Activated CD4-positive, alpha-beta T cell treated with anti-CD3 and anti-CD28 coated beads for 36 hours (primary cell): ENCODE measurements around the gene NHLRC1. TPM values are rescaled to one million over a fixed set of nuclear protein-coding genes. Genes with fewer than 3 reads are reported as not detected.
A peak's percentile ranks its signal among the peaks of the same experiment; 100 is the strongest.
"Not testable (repeated sequence)": the region's sequence is repeated elsewhere in the genome, so short reads cannot be mapped to it uniquely, and the experiment has no call there.

ENCODE experiments used
- ATAC-seq: fragments of 200-7000 bp; cut with Tn5 transposase; one replicate; pipeline ENCODE4 v1.10.0; 2021; ENCODE audit warnings: mild to moderate bottlenecking, moderate library complexity
- CTCF ChIA-PET: fragments of 350-600 bp; sonication (Branson Sonifier 250); formaldehyde crosslinking; loops from one replicate; lab custom pipeline; 2021; ENCODE audit warnings: antibody characterized with exemption; lab: Charles Lee
- POLR2A ChIA-PET: fragments of 350-600 bp; sonication (Branson Sonifier 250); formaldehyde crosslinking; loops from one replicate; lab custom pipeline; 2021; ENCODE audit warnings: antibody characterized with exemption, inconsistent platforms; lab: Charles Lee
- DNase-seq: peaks from one replicate; pipeline ENCODE4 v3.0.0-alpha.2; 2020
- H3K27ac Mint-ChIP-seq: one replicate; pipeline ENCODE4 v1.8.0; 2021; ENCODE audit warnings: mixed read lengths
- H3K27me3 Mint-ChIP-seq: one replicate; pipeline ENCODE4 v1.8.0; 2021; ENCODE audit warnings: mixed read lengths
- H3K36me3 Mint-ChIP-seq: one replicate; pipeline ENCODE4 v1.8.0; 2021; ENCODE audit warnings: low read depth, mixed read lengths
- H3K4me1 Mint-ChIP-seq: one replicate; pipeline ENCODE4 v1.8.0; 2021; ENCODE audit warnings: mixed read lengths
- H3K4me3 Mint-ChIP-seq: one replicate; pipeline ENCODE4 v1.8.0; 2021; ENCODE audit warnings: mild to moderate bottlenecking, moderate library complexity, mixed read lengths
- H3K9me3 Mint-ChIP-seq: one replicate; pipeline ENCODE4 v1.8.0; 2021; ENCODE audit warnings: low read depth, mixed read lengths
- intact Hi-C, 2 experiments: fragments of 100-400 bp; cut with DNase I in 1 of 2; cut with micrococcal nuclease in 1 of 2; formaldehyde crosslinking; loops; one replicate each; pipeline versions ENCODE4 v1.14.2 to v1.15.1; 2022 to 2024; cut with DNase I, micrococcal nuclease
- total RNA-seq, 2 experiments: library from RNA; stranded (reverse); gene quantifications; one replicate each; pipeline ENCODE4 v1.2.3, GENCODE V29; 2021

Gene NHLRC1
- total RNA-seq, 2 experiments from 2014 or later: 0.11 to 0.16 TPM

GRCh38 chr6:18154507-18155149 lies 32.2 kb upstream of the NHLRC1 start, which contains the start of gene TPMT:
Gene TPMT (minus strand): TSS chr6:18155077. CDS start chr6:18149127, 5,950 bp downstream.
- ChIA-PET POLR2A (interaction anchor here (0.6 kb wide), 2 partner anchors 21 to 454 kb away, joined by 3 read pairs; no protein-coding TSS in a partner anchor), CTCF (no interaction called here)
- H3K4me1 Mint-ChIP-seq: peaks cover 27% of the 10 kb centered on the region
- DNase-seq: peak; percentile 32
- peak; percentile 45 for ATAC-seq
- peaks cover under 1% of the 10 kb centered on the region for H3K36me3 Mint-ChIP-seq
- H3K27ac Mint-ChIP-seq: peak within 1 kb of the TSS; percentile 90
- intact Hi-C loops: loop anchor here (1.0 to 5.0 kb wide), 7 partner anchors 32 to 554 kb away; partner anchors contain the start of genes DEK (in 2 of the 2), NUP153 (in 2 of the 2), FAM8A1 (in 1 of the 2) and NHLRC1 (in 1 of the 2)
- no peaks in the 10 kb centered on the region for H3K27me3 Mint-ChIP-seq
- peak within 1 kb of the TSS; percentile 93 for H3K4me3 Mint-ChIP-seq
- no peaks in the 10 kb centered on the region for H3K9me3 Mint-ChIP-seq

- Mint-ChIP-seq H3K4me1 (peaks cover 29% of the 10 kb centered on the region), H3K36me3 (peaks cover 5% of the 10 kb centered on the region), H3K27ac (no peak overlapping the region), H3K27me3 (no peaks in the 10 kb centered on the region), H3K9me3 (no peaks in the 10 kb centered on the region), H3K4me3 (no peak overlapping the region)
- POLR2A ChIA-PET: interaction anchor here (1.1 kb wide), 1 partner anchor 446 kb away, joined by 4 read pairs; the partner anchor contains the start of gene NUP153
- ATAC-seq (no peak), DNase-seq (no peak)
- CTCF ChIA-PET: no interaction called here
- intact Hi-C loops: no loop called here
Observed at GRCh38 chr6:18153311-18153703, 30.8 kb upstream of the NHLRC1 start.

DNA sequence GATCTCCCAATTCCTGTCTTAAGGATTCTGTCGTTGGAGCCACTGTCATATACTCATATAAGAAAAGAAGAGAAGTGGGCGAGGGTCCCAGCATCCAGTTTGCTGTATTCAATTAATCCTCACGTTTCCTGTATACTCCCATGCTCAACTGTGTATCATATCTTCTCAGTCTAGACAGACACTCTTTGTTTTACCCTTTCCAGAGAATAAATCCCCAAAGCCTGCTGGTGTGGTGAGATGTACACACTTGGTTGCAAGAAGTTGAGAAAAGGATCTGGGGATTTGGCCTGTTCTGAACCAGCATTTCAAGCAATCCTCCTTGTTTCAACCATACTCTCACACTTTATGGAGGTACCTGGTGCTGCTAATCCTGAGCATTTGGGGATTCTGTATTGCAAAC lies 29.3 kb upstream of the NHLRC1 start:
- Mint-ChIP-seq H3K4me3 (no peak overlapping the region), H3K36me3 (peaks cover 8% of the 10 kb centered on the region), H3K27ac (no peak overlapping the region), H3K4me1 (peaks cover 44% of the 10 kb centered on the region), H3K9me3 (no peaks in the 10 kb centered on the region), H3K27me3 (no peaks in the 10 kb centered on the region)
- DNase-seq (no peak), ATAC-seq (no peak)
- intact Hi-C loops: no loop called here
- ChIA-PET POLR2A (interaction anchor here (0.6 kb wide), 1 partner anchor 1136 kb away, joined by 8 read pairs; no protein-coding TSS in a partner anchor), CTCF (interaction anchor here (0.7 to 0.9 kb wide), 2 partner anchors 240 to 1767 kb away, joined by 3 to 4 read pairs; no protein-coding TSS in a partner anchor)

GRCh38 chr6:18151391-18151790 lies 28.9 kb upstream of the NHLRC1 start:
- H3K27ac Mint-ChIP-seq, H3K36me3 Mint-ChIP-seq, intact Hi-C loops, ATAC-seq, POLR2A ChIA-PET, H3K4me3 Mint-ChIP-seq, H3K9me3 Mint-ChIP-seq, H3K27me3 Mint-ChIP-seq, DNase-seq: not testable (repeated sequence)
- peaks cover 44% of the 10 kb centered on the region for H3K4me1 Mint-ChIP-seq
- CTCF ChIA-PET: interaction anchor here (0.7 kb wide), 1 partner anchor 1767 kb away, joined by 4 read pairs; no protein-coding TSS in a partner anchor

GRCh38 chr6:18148304-18149025 lies 26.0 kb upstream of the NHLRC1 start:
- Mint-ChIP-seq H3K4me3 (no peak overlapping the region), H3K27me3 (no peaks in the 10 kb centered on the region), H3K36me3 (peaks cover 8% of the 10 kb centered on the region), H3K9me3 (no peaks in the 10 kb centered on the region), H3K4me1 (peaks cover 30% of the 10 kb centered on the region), H3K27ac (no peak overlapping the region)
- ChIA-PET CTCF (no interaction called here), POLR2A (no interaction called here)
- DNase-seq: peak; percentile 8
- no peak for ATAC-seq
- intact Hi-C loops: loop anchor here in 1 of 2 experiments (5.0 kb wide), 1 partner anchor 364 kb away; no protein-coding TSS in a partner anchor

GRCh38 chr6:18147616-18148015 lies 25.1 kb upstream of the NHLRC1 start:
- Mint-ChIP-seq H3K9me3 (no peaks in the 10 kb centered on the region), H3K4me3 (no peak overlapping the region), H3K4me1 (peaks cover 21% of the 10 kb centered on the region), H3K27me3 (no peaks in the 10 kb centered on the region), H3K36me3 (peaks cover 10% of the 10 kb centered on the region), H3K27ac (no peak overlapping the region)
- ATAC-seq (no peak), DNase-seq (no peak)
- intact Hi-C loops: loop anchor here in 1 of 2 experiments (5.0 kb wide), 1 partner anchor 365 kb away; no protein-coding TSS in a partner anchor
- POLR2A ChIA-PET: no interaction called here
- CTCF ChIA-PET: interaction anchor here (0.7 kb wide), 2 partner anchors 450 to 453 kb away, joined by 3 to 4 read pairs; no protein-coding TSS in a partner anchor

DNA sequence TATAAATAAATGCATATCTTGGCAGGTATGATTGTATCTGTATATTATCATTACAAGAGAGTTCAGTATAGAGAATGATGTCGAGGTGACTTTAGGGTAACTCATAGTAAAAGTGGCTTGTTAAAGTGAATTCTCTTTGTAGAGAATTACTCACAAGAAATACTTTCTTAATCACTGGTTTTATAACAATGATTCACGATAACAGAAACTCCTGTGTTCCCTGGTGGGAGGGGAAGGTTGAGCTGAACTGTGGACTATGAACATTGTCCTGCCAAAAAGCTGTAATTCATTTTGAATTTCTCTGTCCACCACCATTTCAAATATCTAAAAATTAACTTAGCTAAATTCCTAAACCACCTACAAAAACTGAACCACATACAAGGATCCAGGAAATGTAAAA lies 24.7 kb upstream of the NHLRC1 start:
- peak; percentile 96 for ATAC-seq
- intact Hi-C loops: loop anchor here in 1 of 2 experiments (5.0 kb wide), 1 partner anchor 365 kb away; no protein-coding TSS in a partner anchor
- DNase-seq: peak; percentile 14
- Mint-ChIP-seq H3K27me3 (no peaks in the 10 kb centered on the region), H3K4me1 (peaks cover 18% of the 10 kb centered on the region), H3K27ac (no peak overlapping the region), H3K9me3 (no peaks in the 10 kb centered on the region), H3K4me3 (no peak overlapping the region), H3K36me3 (peaks cover 14% of the 10 kb centered on the region)
- POLR2A ChIA-PET: no interaction called here
- CTCF ChIA-PET: interaction anchor here (0.7 kb wide), 2 partner anchors 449 to 452 kb away, joined by 3 to 4 read pairs; no protein-coding TSS in a partner anchor

DNA sequence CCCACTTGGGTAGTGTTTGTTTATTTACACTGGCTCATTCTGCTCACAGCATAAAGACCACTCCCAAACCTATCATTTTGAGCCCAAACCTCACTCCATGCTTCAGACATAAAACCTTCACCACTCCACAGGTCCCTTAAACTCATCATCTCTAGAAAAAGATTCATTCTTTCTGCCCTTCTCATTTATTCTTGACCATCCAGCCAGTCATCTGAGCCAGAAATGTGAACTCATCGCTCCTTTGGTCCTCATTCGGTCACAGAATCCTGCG lies 20.0 kb upstream of the NHLRC1 start:
- no peaks in the 10 kb centered on the region for H3K9me3 Mint-ChIP-seq
- ATAC-seq (no peak), DNase-seq (no peak)
- CTCF ChIA-PET: interaction anchor here (0.6 kb wide), 1 partner anchor 559 kb away, joined by 3 read pairs; no protein-coding TSS in a partner anchor
- POLR2A ChIA-PET: no interaction called here
- no peak overlapping the region for H3K27ac Mint-ChIP-seq
- peaks cover 8% of the 10 kb centered on the region for H3K4me1 Mint-ChIP-seq
- H3K4me3 Mint-ChIP-seq: no peak overlapping the region
- intact Hi-C loops: no loop called here
- H3K27me3 Mint-ChIP-seq: no peaks in the 10 kb centered on the region
- peaks cover 19% of the 10 kb centered on the region for H3K36me3 Mint-ChIP-seq

DNA sequence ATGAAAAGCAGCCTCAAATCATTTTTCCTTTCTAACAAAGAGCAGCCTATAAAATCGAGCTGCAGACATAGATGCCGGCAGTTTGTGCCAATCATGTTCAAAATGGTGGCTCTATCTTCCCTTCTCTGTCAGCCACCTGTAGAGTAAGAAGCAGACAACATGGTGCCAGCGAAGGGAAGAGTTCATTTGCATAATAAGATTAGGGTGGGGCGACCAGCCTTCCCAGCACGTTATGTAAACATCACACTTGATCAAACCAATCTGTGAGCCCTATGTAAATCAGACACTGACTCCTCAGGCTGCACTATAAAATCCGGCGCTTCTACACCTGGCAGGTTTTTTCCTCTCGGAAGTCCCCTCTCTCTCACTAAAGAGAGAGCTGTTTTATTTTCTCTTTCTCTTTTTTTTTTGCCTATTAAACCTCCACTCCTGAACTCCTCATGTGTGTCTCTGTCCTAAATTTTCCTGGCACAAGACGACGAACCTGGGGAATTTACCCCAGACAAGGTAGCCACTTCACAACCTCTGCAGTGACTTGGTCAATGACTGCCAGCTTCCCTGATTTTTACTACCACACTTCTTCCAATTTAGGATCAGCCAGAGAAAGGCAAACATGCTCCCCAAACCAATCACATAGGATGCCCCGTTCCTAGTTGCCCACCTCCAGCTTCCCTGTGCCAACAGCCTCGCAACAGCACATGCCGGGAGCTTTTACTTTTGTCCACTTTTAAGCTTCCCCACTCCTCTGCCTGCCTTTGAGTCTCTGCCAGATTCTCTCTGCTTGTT lies 19.5 kb upstream of the NHLRC1 start:
- Mint-ChIP-seq H3K27me3 (no peaks in the 10 kb centered on the region), H3K4me1 (peaks cover 3% of the 10 kb centered on the region), H3K9me3 (no peaks in the 10 kb centered on the region), H3K36me3 (peaks cover 19% of the 10 kb centered on the region), H3K4me3 (no peak overlapping the region), H3K27ac (no peak overlapping the region)
- ATAC-seq: no peak
- POLR2A ChIA-PET: no interaction called here
- intact Hi-C loops: no loop called here
- CTCF ChIA-PET: interaction anchor here (0.6 kb wide), 1 partner anchor 558 kb away, joined by 3 read pairs; no protein-coding TSS in a partner anchor
- no peak for DNase-seq

DNA sequence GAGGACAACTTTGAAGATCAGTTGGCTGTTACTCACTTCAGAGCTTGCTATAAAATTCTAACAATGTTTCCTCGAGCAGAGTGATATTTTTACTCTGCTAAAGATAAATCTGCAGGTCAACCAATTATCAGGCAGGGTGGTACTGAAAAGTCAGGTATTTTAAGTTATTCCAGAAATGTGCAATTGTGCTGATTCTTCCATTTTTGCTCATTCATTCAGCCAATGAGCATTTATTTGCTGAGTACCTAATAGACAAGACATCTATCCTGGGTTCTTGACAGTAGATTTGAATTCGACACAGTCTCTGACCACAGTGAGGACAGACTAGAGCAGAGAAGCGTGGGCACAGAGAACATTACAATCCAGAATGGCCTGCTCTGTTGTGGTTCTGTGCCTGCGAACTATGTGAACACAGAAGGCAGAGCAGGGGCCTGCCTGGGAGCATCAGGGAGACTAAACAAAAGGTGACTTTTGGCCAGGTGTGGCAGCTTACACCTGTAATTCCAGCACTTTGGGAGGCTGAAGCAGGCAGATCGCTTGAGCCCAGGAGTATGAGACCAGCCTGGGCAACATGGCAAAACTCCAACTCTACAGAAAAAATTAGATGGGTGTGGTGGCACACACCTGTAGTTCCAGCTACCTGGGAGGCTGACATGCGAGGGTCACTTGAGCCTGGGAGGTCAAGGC lies 17.6 kb upstream of the NHLRC1 start:
- Mint-ChIP-seq H3K9me3 (no peaks in the 10 kb centered on the region), H3K4me3 (no peak overlapping the region), H3K36me3 (peaks cover 26% of the 10 kb centered on the region), H3K27me3 (no peaks in the 10 kb centered on the region), H3K27ac (no peak overlapping the region), H3K4me1 (peaks cover 2% of the 10 kb centered on the region)
- ChIA-PET POLR2A (no interaction called here), CTCF (interaction anchor here (0.7 kb wide), 1 partner anchor 21 kb away, joined by 3 read pairs; no protein-coding TSS in a partner anchor)
- intact Hi-C loops: no loop called here
- ATAC-seq (no peak), DNase-seq (no peak)
